GM12801 (cell line): ENCODE measurements around the gene DUSP11.
"Not testable (repeated sequence)": the region's sequence is repeated elsewhere in the genome, so short reads cannot be mapped to it uniquely, and the experiment has no call there.

Experiments
- CTCF ChIP-seq: IDR thresholded peaks from one replicate; pipeline ENCODE4 v1.5.1; 2011; ENCODE audit warnings: control low read depth; ENCODE audit not compliant: insufficient read length; ENCODE audit errors: extremely low read depth

DUSP11 gene

GRCh38 chr2:73783883-73784282 is 4.0 kb upstream of the DUSP11 start, which contains the start of gene C2orf78:
Gene C2orf78 (plus strand): TSS chr2:73784183. CDS start chr2:73784310, 127 bp downstream.
- not testable (repeated sequence) for TF ChIP-seq CTCF

- no peak for TF ChIP-seq CTCF
Observed at GRCh38 chr2:73780237-73780582, 307 bp upstream of the DUSP11 start.

GRCh38 chr2:73776869-73777519 is 2.9 kb downstream of the DUSP11 start:
- no peak for TF ChIP-seq CTCF

GRCh38 chr2:73776381-73776780 is 3.5 kb downstream of the DUSP11 start:
- no peak for TF ChIP-seq CTCF

GRCh38 chr2:73772819-73773218 is 7.1 kb downstream of the DUSP11 start:
- no peak for TF ChIP-seq CTCF

- no peak for TF ChIP-seq CTCF
Observed at GRCh38 chr2:73770725-73771124, 9.2 kb downstream of the DUSP11 start.

- TF ChIP-seq CTCF: no peak
Observed at GRCh38 chr2:73766994-73767393, 12.9 kb downstream of the DUSP11 start.
